ENCODE results near the gene SEMA3A.

The SEMA3A gene

DNA sequence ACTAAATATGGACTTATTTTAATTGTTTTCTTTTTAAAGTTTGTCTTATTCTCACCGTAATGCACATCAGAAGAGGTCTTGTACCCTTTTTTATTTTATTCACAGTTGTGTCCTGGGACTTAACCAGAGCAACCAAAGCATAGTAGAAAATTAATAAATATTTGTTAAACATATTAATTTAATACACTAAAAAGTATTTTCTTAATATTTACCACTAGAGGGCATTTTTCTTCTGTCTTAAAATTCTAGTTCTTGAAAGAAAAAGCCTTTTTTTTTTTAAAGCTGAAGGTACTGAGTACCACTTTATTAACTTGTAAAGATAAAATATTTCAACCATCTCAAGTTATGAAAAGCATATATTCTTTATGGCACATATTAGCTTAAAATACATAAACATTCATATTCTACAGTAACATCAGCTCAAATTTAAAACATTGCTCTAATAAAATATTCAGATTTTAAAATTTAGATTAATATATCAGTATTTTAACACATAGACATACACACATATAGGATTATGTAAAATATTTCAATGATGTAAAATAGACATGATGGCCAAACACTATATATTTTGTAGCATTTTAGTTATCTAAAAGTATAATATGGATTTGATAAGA lies 260.4 kb downstream of the SEMA3A start:
- no peak for DNase-seq (ENCODE audit: low read depth)
- TF ChIP-seq, protein P1, sequence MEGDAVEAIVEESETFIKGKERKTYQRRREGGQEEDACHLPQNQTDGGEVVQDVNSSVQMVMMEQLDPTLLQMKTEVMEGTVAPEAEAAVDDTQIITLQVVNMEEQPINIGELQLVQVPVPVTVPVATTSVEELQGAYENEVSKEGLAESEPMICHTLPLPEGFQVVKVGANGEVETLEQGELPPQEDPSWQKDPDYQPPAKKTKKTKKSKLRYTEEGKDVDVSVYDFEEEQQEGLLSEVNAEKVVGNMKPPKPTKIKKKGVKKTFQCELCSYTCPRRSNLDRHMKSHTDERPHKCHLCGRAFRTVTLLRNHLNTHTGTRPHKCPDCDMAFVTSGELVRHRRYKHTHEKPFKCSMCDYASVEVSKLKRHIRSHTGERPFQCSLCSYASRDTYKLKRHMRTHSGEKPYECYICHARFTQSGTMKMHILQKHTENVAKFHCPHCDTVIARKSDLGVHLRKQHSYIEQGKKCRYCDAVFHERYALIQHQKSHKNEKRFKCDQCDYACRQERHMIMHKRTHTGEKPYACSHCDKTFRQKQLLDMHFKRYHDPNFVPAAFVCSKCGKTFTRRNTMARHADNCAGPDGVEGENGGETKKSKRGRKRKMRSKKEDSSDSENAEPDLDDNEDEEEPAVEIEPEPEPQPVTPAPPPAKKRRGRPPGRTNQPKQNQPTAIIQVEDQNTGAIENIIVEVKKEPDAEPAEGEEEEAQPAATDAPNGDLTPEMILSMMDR (IDR thresholded peaks at IDR 0.05; ENCODE audit: control insufficient read depth, insufficient read depth, low read depth, low read length, missing control alignments), result no peak
- no peak overlapping the region for H3K4me3 ChIP-seq (ENCODE audit: control insufficient read depth, low read depth, low read length)

DNA sequence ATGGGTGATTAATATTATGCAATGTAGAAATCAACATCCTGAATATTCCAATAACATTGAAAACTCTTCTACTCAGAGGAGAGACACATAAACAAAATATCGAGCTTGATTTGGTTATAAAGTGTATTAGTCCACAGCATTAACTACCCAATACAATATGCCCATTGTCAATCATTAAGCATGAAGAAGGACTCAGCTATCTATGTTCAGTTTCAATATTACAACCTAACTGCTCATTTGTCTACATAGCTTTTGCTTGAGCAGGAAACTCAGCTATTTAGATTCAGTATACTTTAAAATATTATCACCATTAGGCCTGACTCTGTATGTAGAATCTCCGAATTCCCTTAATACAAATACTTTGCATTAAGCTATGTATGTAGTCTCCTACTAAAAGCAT lies 262.6 kb downstream of the SEMA3A start:
- H3K4me3 ChIP-seq (ENCODE audit: control insufficient read depth, low read depth, low read length), result no peak overlapping the region
- no peak for DNase-seq (ENCODE audit: low read depth)
- TF ChIP-seq, protein P1 (IDR thresholded peaks at IDR 0.05; ENCODE audit: control insufficient read depth, insufficient read depth, low read depth, low read length, missing control alignments), result no peak

DNA sequence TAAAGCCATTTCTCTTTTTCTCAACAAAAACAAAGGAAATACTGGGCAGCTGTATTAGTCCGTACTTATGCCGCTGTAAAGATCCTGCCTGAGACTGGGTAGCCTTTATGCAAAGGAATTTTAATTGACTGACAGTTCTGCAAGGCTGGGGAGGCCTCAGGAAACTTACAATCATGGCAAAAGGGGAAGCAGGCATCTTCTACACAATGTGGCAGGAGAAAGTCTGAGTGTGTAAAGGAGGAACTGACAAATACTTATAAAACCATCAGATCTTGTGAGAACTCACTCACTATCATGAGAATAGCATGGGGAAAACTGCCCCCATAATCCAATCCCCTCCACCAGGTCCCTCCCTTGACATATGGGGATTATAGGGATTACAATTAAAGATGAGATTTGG lies 264.3 kb downstream of the SEMA3A start:
- no peak for DNase-seq (ENCODE audit: low read depth)
- TF ChIP-seq, protein P1 (IDR thresholded peaks at IDR 0.05; ENCODE audit: control insufficient read depth, insufficient read depth, low read depth, low read length, missing control alignments), result no peak
- H3K4me3 ChIP-seq (ENCODE audit: control insufficient read depth, low read depth, low read length), result no peak overlapping the region

DNA sequence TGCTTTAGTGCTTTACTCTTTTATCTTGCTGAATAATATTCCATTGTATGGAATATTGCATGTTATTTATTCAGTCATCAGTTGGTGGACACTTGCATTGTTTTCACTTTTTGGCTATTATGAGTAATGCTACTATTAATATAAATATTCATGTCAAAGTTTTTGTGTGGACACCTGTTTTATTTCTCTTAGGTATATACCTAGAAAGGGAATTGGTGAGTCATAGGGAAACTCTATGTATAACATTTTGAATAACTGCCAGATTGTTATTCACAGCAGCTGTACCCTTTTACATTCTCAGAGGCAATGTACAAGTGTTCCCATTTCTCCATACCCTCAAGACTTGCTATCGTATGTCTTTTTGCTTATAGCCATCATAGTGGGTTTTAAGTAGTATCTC lies 268.7 kb downstream of the SEMA3A start:
- TF ChIP-seq, protein P1 (IDR thresholded peaks at IDR 0.05; ENCODE audit: control insufficient read depth, insufficient read depth, low read depth, low read length, missing control alignments), result no peak
- DNase-seq (ENCODE audit: low read depth), result no peak
- no peak overlapping the region for H3K4me3 ChIP-seq (ENCODE audit: control insufficient read depth, low read depth, low read length)

DNA sequence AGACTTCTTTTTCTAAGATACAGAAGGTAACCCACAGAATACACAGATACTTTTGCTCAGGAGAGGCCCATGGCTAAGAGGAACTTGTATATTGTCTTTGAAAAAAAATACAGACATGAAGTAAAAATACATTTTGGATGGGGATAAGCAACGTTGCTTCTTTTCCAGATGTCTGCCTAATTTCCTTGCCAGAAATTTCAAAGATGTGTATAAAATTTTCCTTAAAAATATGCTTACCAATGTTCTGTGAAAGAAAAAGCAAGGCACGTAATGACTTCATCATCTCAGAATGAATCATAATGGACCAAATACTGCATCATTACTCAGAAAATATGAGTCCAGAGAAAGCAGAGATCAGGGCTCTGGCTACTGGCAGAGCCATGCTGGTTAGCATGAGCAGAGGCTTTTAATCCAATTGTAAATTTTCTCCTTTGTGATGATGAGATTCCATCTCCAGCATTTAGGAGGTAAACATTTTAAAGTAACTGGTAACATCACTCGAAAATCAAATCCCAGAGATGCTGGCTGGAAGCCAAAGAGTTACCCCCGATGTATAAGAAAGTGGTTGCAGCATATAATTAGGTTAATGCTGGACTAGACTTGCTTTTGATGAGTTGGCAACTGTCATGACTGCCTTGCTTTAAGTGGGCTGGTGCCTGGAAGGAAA lies 272.5 kb downstream of the SEMA3A start:
- DNase-seq (ENCODE audit: low read depth), result no peak
- TF ChIP-seq, protein P1 (IDR thresholded peaks at IDR 0.05; ENCODE audit: control insufficient read depth, insufficient read depth, low read depth, low read length, missing control alignments), result no peak
- no peak overlapping the region for H3K4me3 ChIP-seq (ENCODE audit: control insufficient read depth, low read depth, low read length)

DNA sequence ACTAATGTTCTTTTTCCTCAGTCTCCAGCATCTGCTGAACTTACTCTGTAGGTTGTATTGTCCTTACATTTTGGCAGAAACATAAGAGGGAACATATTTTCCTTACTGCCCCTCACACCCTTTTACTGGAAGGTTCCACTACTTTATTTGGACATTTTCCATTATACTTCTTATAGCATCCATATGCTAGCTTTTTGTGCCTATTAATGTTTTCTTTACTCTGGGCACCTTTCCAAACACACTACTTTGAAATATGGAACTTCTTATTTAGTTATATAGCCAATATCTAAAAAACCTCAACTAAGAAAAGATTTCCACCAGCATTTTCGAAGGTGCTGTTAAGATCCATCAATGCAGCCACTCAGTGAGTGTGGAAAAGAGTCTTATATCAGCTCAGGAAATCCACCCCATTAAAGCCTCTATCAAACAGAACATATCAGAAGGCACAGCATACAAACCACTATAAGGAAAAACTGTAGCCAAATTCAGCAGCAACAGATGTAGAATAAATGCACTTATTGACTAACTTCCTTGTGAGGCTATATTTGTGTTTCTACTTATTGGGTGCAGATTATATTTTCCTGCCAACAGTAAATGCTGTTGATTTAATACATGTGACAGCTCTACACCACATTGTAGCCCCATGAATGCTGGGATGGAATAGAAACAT lies 273.2 kb downstream of the SEMA3A start:
- DNase-seq (ENCODE audit: low read depth), result no peak
- H3K4me3 ChIP-seq (ENCODE audit: control insufficient read depth, low read depth, low read length), result no peak overlapping the region
- TF ChIP-seq, protein P1 (IDR thresholded peaks at IDR 0.05; ENCODE audit: control insufficient read depth, insufficient read depth, low read depth, low read length, missing control alignments), result no peak
